ENCODE data around the gene PAMR1.
"Not testable (repeated sequence)": the region's sequence is repeated elsewhere in the genome, so short reads cannot be mapped to it uniquely, and the experiment has no call there.

Gene PAMR1, protein sequence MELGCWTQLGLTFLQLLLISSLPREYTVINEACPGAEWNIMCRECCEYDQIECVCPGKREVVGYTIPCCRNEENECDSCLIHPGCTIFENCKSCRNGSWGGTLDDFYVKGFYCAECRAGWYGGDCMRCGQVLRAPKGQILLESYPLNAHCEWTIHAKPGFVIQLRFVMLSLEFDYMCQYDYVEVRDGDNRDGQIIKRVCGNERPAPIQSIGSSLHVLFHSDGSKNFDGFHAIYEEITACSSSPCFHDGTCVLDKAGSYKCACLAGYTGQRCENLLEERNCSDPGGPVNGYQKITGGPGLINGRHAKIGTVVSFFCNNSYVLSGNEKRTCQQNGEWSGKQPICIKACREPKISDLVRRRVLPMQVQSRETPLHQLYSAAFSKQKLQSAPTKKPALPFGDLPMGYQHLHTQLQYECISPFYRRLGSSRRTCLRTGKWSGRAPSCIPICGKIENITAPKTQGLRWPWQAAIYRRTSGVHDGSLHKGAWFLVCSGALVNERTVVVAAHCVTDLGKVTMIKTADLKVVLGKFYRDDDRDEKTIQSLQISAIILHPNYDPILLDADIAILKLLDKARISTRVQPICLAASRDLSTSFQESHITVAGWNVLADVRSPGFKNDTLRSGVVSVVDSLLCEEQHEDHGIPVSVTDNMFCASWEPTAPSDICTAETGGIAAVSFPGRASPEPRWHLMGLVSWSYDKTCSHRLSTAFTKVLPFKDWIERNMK

GRCh38 chr11:35525501-35526175 lies at the start of gene PAMR1:
Gene PAMR1, minus strand, starts transcription at chr11:35525616. Its CDS starts 31 bp downstream, at chr11:35525585.
- DNase-seq (ENCODE audit: low read depth): no peak

DNA sequence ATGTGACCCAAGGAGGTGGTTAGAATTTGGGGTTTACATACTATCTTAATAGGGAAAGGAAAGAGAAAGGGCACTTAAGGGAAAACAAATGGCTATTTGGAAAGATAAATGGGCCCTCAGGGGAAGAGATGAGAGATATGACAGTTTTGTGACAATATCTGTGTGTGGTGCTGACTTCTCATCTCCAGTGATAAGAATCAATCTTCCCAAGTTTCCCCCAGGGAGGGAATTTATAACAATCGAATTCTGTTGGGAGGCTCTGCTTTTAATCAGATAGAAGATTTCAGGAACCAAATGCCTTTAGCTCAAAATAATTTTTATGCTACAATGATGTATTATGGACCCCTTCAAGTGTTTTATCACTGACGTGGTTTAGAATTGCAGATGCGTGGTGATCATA lies 46.3 kb upstream of the PAMR1 start:
- DNase-seq (ENCODE audit: low read depth): no peak

GRCh38 chr11:35567737-35568465 lies 42.5 kb upstream of the PAMR1 start:
- no peak for DNase-seq (ENCODE audit: low read depth)

DNA sequence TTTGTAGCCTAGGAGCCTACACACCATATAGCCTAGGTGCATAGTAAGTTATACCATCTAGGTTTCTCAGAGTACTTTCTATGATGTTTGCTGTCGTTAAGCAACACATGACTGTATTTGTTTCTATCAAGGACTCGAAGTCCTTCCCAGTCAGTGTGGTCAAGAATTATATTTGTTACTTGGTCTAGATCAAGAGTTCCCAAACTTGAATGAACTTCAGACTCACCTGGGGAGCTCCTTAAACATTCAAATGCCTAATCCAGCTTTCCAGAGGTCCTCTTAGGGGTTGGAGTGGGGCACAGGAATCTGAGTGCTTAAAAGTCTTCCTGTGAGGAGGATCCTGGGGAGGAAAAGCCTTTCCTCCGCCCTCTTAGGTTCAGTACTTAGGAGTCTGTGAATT lies 41.5 kb upstream of the PAMR1 start:
- no peak for DNase-seq (ENCODE audit: low read depth)

DNA sequence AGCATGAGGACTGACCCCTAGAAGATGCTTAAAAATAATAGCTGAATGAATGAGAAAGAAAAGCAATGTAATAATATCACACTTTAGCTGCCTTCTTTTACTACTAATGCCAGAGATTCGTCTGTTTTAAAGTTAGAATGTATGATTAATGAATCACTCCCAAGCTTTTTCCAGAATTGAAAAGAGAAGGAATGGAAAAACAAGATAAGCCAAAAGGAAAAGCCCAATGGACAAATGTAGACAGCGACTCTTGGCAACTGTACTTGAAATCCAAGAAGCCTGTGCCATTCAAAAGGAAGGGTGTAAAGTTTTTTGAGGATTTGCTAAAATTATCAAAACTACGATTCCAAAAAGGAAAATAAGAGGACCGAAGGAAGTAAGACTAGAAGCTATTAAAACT lies 40.8 kb upstream of the PAMR1 start:
- DNase-seq (ENCODE audit: low read depth): no peak

GRCh38 chr11:35564245-35564595 lies 38.8 kb upstream of the PAMR1 start:
- DNase-seq (ENCODE audit: low read depth): no peak

DNA sequence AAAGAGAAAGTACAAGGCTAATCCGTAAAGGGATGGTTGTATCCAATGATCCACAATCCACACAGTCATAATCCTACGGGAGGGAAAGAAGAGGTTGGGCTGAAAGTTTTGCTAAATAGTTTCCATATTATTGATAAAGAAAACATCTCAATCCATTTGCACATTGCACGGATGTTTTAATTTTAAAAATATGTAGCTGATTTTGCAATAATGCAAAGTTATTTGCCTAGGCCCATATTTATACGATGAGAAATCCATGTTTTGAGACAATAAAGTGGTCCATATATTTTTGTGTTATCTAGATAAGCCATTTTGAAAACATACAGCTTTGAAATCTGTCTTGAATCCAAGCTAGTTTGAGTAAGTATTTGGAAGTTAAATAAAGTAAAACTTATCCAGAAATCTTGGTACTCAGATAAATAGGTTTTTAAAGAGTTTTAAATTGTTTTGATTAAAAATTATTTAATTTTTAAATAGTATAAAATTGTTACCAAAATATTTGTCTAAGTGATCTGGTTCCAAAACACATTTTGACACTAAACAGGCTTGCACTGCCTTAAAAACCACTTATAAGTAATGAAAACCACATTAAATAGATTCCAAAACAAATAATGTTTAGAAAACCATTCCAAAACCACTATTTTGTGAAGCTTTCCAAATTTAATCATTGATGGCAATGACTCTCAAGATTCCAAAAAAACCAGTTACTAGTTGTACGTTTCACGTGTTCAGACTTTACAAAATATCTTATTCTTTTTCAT lies 38.2 kb upstream of the PAMR1 start:
- DNase-seq (ENCODE audit: low read depth): no peak

- no peak for DNase-seq (ENCODE audit: low read depth)
Measured at GRCh38 chr11:35559949-35560348, 34.5 kb upstream of the PAMR1 start.

GRCh38 chr11:35558513-35558912 lies 33.1 kb upstream of the PAMR1 start:
- DNase-seq (ENCODE audit: low read depth): no peak

- DNase-seq (ENCODE audit: low read depth): no peak
Measured at GRCh38 chr11:35555488-35555887, 30.1 kb upstream of the PAMR1 start.

DNA sequence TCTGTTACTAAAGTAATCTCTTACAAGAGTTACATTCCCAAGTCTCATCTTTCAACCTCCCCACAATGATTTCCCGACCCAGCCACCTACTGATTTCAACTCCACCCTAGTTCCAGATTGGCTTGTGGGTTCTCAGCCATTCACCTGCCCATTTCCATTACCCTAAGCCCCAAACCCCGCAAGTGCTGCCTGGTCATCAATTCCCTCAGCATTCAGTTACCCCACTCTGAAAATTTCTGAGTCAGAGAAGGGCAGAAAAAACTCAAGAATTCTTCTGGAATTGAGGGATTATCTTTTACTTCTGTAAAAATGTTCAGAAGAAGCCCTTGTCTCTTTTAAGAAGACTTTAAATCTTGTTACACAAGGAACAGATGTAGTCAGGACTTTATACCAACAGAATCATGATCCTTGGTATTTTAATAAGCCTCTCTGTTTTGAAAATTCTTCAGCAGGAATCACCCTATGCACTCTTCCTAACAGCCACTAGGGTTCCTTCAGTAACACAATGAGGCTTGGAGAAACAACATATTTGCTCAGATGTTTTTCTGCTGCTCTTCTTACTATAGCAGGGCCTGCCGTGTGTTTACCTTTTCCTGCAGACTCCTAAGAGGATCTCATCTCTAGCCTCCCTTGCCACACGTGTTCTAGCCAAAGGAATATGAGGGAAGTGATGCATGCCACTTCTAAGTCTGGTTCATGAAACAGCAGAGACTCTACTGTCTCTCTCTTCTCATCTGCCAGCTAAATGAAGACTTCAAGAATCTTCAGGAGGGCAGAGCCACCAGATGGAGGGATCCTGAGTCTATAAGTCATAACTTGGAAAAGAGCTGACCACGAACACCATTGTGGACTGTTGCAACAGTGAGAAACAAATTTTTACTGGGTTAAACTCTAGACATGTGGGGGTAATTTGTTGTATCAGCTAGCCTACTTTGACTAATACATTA lies 29.3 kb upstream of the PAMR1 start:
- no peak for DNase-seq (ENCODE audit: low read depth)

- no peak for DNase-seq (ENCODE audit: low read depth)
Measured at GRCh38 chr11:35553831-35554230, 28.4 kb upstream of the PAMR1 start.

DNA sequence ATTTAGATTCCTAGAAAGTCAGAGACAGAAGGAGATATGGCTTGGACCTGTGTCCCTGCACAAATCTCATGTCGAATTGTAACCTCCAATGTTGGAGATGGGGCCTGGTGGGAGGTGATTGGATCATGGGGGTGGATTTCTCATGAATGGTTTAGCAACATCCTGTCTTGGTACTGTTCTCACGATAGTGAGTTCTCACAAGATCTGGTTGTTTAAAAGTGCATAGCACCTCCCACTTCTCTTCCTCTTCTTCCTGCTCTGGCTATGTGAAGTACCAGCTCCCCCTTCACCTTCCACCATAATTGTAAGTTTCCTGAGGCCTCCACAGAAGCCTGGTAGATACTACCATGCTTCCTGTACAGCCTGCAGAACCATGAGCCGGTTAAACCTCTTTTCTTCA lies 27.6 kb upstream of the PAMR1 start:
- no peak for DNase-seq (ENCODE audit: low read depth)

DNA sequence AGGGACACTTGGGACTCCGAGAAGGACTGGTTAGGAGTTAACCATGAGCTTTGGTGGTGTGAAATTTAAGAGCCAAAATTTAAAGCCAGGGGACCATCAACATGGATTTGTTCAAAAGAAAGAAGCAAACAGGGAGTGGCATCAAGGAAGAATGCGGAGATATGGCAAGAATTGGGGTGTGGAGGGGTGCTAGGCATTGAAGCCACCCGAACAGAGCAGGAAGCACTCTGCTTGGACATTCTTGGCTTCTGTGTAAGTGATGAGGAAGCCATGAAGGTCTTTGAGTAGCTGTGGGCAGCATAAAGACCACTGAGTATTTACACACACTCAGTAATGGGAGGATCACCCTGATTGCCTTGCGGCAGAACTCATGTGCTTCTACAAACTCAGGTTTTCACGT lies 27.2 kb upstream of the PAMR1 start:
- DNase-seq (ENCODE audit: low read depth): no peak

GRCh38 chr11:35550374-35551036 lies 25.1 kb upstream of the PAMR1 start:
- no peak for DNase-seq (ENCODE audit: low read depth)

DNA sequence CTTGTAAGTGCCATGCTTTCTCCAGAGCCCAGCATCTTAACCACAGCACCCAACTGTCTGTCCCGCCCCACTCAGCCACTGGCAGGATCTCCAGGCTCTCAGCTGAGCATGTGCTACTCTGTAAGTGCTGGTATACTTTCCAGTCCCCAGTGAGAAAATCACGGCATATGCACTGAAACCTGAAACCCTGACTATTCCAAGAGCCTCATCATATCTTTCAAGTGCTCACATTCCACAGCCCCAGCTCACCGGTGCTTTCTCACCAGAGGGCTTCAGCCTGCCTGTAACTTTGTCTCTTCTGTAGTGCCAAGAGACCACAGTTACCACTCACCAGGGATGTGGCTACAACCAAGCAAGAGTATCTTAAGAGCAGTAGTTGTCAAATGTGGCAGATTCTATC lies 24.4 kb upstream of the PAMR1 start:
- DNase-seq (ENCODE audit: low read depth): no peak

DNA sequence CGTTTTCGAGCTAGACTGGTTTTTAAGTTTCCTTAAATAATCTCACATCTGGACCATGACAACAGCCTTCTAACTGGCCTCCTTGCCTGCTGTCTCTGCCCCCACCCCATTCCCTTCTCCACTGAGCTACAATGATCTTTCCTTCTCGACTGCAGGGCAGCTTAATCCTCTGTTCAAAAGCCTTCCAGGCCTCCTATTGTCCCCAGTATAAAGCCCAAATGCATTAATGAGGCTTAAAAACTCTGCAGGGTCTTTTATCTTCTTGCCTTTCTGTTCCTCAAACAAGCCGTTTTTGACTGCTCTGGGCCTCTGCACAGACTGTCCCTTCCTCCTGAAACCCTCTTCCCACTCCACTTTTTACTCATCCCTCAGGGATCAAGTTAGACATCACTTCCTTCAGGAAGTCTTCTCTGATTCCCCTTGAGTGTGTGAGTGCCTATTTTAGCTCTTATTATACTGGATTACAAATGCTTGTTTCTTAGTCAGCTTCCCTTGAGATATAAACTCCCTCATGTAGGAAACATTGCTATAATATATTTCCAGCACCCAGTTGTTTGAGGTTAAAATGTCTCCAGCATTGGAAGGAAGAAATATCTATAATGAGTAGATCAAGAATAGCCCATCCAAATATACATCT lies 23.6 kb upstream of the PAMR1 start:
- DNase-seq (ENCODE audit: low read depth): no peak

DNA sequence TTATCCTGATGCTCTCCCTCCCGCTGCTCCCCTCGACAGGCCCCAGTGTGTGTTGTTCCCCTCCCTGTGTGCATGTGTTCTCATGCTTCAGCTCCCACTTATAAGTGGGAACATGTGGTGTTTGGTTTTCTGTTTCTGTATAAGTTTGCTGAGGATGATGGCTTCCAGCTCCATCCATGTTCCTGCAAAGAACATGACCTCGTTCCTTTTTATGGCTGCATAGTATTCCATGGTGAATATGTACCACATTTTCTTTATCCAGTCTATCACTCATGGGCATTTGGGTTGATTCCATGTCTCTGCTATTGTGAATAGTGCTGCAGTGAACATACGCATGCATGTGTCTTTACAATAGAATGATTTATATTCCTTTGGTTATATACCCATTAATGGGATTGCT lies 22.6 kb upstream of the PAMR1 start:
- not testable (repeated sequence) for DNase-seq (ENCODE audit: low read depth)

DNA sequence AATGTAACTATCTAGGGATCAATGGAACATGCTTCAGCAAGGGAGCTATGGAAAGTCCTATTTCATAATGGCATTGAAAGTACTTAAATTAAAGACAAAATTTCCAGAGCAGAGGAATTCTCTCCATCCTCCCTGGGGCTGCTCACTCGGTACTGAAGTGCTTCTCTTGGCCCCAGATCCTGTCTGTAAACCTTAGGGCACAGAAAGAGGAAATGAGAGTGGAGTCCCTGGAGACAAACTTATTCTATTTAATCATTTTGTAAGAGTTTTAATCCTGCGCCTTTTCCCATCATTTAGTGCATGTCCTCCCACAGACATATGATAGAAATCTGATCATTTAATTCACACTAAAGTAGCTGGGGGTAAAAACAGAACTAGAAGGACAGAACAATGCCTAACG lies 20.9 kb upstream of the PAMR1 start:
- no peak for DNase-seq (ENCODE audit: low read depth)

All from stimulated activated CD4-positive, alpha-beta T cell treated with anti-CD3 and anti-CD28 coated beads, Interleukin-2, amount 100 ng/mL, for 4 hours (primary cell).